Activated effector memory CD4-positive, alpha-beta T cell treated with Interleukin-2 at 50 U/mL for 16 hours (primary cell): Measurements from ENCODE around the gene CDK2AP2.
"Not testable (repeated sequence)": the region's sequence is repeated elsewhere in the genome, so short reads cannot be mapped to it uniquely, and the experiment has no call there.

ENCODE experiments used
- DNase-seq: peaks from one replicate; pipeline ENCODE4 v3.0.0-alpha.2; 2020

CDK2AP2 gene

GRCh38 chr11:67465530-67465929, 42.4 kb downstream of the CDK2AP2 start:
- DNase-seq = not testable (repeated sequence)

- DNase-seq = no peak
Observed at GRCh38 chr11:67465189-67465510, 42.8 kb downstream of the CDK2AP2 start.

- peak; percentile 89 for DNase-seq
Observed at GRCh38 chr11:67464411-67465188, 43.4 kb downstream of the CDK2AP2 start.

- no peak for DNase-seq
Observed at GRCh38 chr11:67463680-67464410, 44.1 kb downstream of the CDK2AP2 start.

- DNase-seq = no peak
Observed at GRCh38 chr11:67463186-67463585, 44.8 kb downstream of the CDK2AP2 start.

GRCh38 chr11:67458266-67458665, 49.7 kb downstream of the CDK2AP2 start:
- no peak for DNase-seq

GRCh38 chr11:67457453-67457852, 50.5 kb downstream of the CDK2AP2 start:
- no peak for DNase-seq
